ENCODE measurements around the gene MRC1. TPM values are rescaled to one million over a fixed set of nuclear protein-coding genes. Genes with fewer than 3 reads are reported as not detected.

Gene MRC1
- total and polyA plus RNA-seq, 10 of the 15 experiments (the other 5 are each of a cell fraction or from before 2014, with no cell fraction given) = 0.01 to 0.21 (median 0.03) TPM; not detected in 5

DNA sequence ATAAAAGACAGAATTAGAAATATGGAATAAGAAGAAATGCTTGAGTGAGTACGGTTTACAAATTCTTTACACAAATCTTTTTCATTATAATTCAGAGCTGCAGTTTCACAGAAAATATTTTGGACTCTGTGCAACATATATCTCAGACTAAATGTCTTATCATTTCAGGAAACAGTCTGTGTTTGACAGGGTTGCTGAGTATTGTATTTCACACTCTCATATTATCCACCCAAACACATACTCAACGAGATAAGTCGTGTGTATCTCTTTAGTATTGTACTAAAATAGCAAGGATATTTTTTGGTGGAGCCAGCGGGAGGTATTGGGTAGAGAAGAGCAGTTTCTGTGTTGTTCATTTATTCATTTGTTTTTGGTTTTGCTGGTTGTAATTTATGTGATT is 103.6 kb downstream of the MRC1 start (continued):
- TF ChIP-seq, protein P1, sequence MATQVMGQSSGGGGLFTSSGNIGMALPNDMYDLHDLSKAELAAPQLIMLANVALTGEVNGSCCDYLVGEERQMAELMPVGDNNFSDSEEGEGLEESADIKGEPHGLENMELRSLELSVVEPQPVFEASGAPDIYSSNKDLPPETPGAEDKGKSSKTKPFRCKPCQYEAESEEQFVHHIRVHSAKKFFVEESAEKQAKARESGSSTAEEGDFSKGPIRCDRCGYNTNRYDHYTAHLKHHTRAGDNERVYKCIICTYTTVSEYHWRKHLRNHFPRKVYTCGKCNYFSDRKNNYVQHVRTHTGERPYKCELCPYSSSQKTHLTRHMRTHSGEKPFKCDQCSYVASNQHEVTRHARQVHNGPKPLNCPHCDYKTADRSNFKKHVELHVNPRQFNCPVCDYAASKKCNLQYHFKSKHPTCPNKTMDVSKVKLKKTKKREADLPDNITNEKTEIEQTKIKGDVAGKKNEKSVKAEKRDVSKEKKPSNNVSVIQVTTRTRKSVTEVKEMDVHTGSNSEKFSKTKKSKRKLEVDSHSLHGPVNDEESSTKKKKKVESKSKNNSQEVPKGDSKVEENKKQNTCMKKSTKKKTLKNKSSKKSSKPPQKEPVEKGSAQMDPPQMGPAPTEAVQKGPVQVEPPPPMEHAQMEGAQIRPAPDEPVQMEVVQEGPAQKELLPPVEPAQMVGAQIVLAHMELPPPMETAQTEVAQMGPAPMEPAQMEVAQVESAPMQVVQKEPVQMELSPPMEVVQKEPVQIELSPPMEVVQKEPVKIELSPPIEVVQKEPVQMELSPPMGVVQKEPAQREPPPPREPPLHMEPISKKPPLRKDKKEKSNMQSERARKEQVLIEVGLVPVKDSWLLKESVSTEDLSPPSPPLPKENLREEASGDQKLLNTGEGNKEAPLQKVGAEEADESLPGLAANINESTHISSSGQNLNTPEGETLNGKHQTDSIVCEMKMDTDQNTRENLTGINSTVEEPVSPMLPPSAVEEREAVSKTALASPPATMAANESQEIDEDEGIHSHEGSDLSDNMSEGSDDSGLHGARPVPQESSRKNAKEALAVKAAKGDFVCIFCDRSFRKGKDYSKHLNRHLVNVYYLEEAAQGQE (IDR thresholded peaks at IDR 0.05; ENCODE audit: low read depth, low read length) = no peak
- no peak for TF ChIP-seq RFX5 (IDR thresholded peaks at IDR 0.05; ENCODE audit: low read depth, low read length)
- no peak for TF ChIP-seq ZZZ3 (IDR thresholded peaks at IDR 0.05; ENCODE audit: control insufficient read depth, insufficient read length, low read depth)

DNA sequence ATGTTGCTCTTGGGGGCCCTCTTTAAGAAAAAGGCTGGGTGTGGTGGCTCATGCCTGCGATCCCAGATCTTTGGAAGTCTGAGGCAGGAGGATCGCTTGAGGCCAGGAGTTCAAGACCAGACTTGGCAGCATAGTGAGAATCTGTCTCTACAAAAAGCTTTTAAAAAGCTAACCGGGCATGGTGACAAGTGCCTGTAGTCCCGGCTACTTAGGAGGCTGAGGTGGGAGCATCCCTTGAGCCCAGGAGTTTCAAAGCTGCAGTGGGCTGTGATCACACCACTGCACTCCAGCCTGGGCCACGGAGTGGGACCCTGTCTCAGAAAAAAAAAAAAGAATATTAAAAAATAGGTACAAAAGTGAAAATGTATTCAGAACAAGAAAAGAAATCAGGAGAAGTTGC is 104.5 kb downstream of the MRC1 start:
- Histone ChIP-seq H3K9ac (ENCODE audit: control insufficient read depth, insufficient read depth, low read length) (no peak overlapping the region), H3K4me1 (ENCODE audit: control insufficient read depth, insufficient read depth, low read length) (no peaks in the 10 kb centered on the region), H3K79me2 (ENCODE audit: control insufficient read depth, insufficient read depth, low read length) (no peaks in the 10 kb centered on the region), H3K27me3 (replicated peaks in 1 of 2; ENCODE audit: control insufficient read depth in 2 of 2, insufficient read depth in 2 of 2, low read length in 1 of 2) (no peaks in the 10 kb centered on the region), H3K9me3 (replicated peaks; ENCODE audit: control insufficient read depth, insufficient read depth, low read length) (no peaks in the 10 kb centered on the region), H3K4me3 (no peak overlapping the region), H4K20me1 (ENCODE audit: control insufficient read depth, insufficient read depth) (no peaks in the 10 kb centered on the region), H3K27ac (ENCODE audit: control insufficient read depth, insufficient read depth) (no peak overlapping the region), H2AFZ (ENCODE audit: control insufficient read depth, low read depth, low read length) (no peak overlapping the region), H3K36me3 (ENCODE audit: control insufficient read depth in 2 of 2, insufficient read depth in 2 of 2, low read length in 1 of 2) (no peaks in the 10 kb centered on the region), H3K4me2 (ENCODE audit: control insufficient read depth, insufficient read depth) (no peak overlapping the region)
- ChIA-PET SMC1A (ENCODE audit: uncharacterized antibody, unreplicated experiment) (no interaction called here), RAD21 (ENCODE audit: unreplicated experiment) (no interaction called here), CTCF (interaction anchor here (0.6 kb wide), 1 partner anchor 273 kb away, joined by 3 read pairs; no protein-coding TSS in a partner anchor), POLR2A (no interaction called here)
- ATAC-seq (no peak), FAIRE-seq (no peak), DNase-seq (ENCODE audit: low read depth, low spot score) (no peak)
- intact Hi-C loops (cut with micrococcal nuclease; ENCODE audit: unreplicated experiment) = no loop called here
- 44% methylated on average over 5 of the region's 5 CpGs for WGBS (ENCODE audit: insufficient coverage, insufficient replicate concordance, low lambda C conversion rate, missing lambda C conversion rate)
- no TSS peak for BruUV-seq (replicated peaks)
- in situ Hi-C loops (cut with MboI) = no loop called here
- TF ChIP-seq CEBPB (IDR thresholded peaks at IDR 0.05; ENCODE audit: borderline replicate concordance in 1 of 2, low read depth in 2 of 2, low read length in 2 of 2) (no peak), NBN (IDR thresholded peaks at IDR 0.05) (no peak), ATF7 (IDR thresholded peaks at IDR 0.05; ENCODE audit: low read depth) (no peak), HDAC6 (IDR thresholded peaks at IDR 0.05; ENCODE audit: unreplicated experiment) (no peak), TAF1 (IDR thresholded peaks at IDR 0.05; ENCODE audit: borderline replicate concordance, low read depth, low read length) (no peak), MYC (IDR thresholded peaks at IDR 0.05; ENCODE audit: insufficient read depth, insufficient read length, insufficient replicate concordance, low read length, severe bottlenecking) (no peak), IKZF1 (conservative IDR thresholded peaks at IDR 0.05) (no peak), CBFB (IDR thresholded peaks at IDR 0.05; ENCODE audit: low read depth) (no peak), SREBF2 (IDR thresholded peaks at IDR 0.05; ENCODE audit: low read length) (no peak), USF1 (IDR thresholded peaks at IDR 0.05; ENCODE audit: borderline replicate concordance, extremely low read length, insufficient read depth, low read depth, low read length) (no peak), SP1 (IDR thresholded peaks at IDR 0.05; ENCODE audit: low read depth, low read length) (no peak)
- TF ChIP-seq, protein P2, sequence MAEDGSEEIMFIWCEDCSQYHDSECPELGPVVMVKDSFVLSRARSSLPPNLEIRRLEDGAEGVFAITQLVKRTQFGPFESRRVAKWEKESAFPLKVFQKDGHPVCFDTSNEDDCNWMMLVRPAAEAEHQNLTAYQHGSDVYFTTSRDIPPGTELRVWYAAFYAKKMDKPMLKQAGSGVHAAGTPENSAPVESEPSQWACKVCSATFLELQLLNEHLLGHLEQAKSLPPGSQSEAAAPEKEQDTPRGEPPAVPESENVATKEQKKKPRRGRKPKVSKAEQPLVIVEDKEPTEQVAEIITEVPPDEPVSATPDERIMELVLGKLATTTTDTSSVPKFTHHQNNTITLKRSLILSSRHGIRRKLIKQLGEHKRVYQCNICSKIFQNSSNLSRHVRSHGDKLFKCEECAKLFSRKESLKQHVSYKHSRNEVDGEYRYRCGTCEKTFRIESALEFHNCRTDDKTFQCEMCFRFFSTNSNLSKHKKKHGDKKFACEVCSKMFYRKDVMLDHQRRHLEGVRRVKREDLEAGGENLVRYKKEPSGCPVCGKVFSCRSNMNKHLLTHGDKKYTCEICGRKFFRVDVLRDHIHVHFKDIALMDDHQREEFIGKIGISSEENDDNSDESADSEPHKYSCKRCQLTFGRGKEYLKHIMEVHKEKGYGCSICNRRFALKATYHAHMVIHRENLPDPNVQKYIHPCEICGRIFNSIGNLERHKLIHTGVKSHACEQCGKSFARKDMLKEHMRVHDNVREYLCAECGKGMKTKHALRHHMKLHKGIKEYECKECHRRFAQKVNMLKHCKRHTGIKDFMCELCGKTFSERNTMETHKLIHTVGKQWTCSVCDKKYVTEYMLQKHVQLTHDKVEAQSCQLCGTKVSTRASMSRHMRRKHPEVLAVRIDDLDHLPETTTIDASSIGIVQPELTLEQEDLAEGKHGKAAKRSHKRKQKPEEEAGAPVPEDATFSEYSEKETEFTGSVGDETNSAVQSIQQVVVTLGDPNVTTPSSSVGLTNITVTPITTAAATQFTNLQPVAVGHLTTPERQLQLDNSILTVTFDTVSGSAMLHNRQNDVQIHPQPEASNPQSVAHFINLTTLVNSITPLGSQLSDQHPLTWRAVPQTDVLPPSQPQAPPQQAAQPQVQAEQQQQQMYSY (CRISPR knock-in tag; IDR thresholded peaks at IDR 0.05) = no peak
- TF ChIP-seq, protein P3, sequence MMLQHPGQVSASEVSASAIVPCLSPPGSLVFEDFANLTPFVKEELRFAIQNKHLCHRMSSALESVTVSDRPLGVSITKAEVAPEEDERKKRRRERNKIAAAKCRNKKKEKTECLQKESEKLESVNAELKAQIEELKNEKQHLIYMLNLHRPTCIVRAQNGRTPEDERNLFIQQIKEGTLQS (IDR thresholded peaks at IDR 0.05; ENCODE audit: borderline replicate concordance, extremely low read depth, low read depth, low read length) = no peak

Data from GM12878 (cell line).